Neural progenitor cell (in vitro differentiated cells): ENCODE results near the gene ESRRB. TPM values are rescaled to one million over a fixed set of nuclear protein-coding genes. Genes with fewer than 3 reads are reported as not detected.
A peak's percentile ranks its signal among the peaks of the same experiment; 100 is the strongest.

ENCODE experiments used
- DNase-seq: peaks from one replicate; pipeline ENCODE4 v3.0.0-alpha.2; 2016; ENCODE audit warnings: low spot score
- H2AFZ ChIP-seq: fragments of 200-600 bp; sonication (generic); replicated peaks from 2 replicates; pipeline ENCODE4 v1.6.1; 2016; ENCODE audit warnings: antibody characterized with exemption
- H3F3A ChIP-seq: fragments of 200-600 bp; sonication (generic); 2 replicates; pipeline ENCODE4 v1.6.1; 2016; ENCODE audit warnings: antibody characterized with exemption, low read depth
- H3K27ac ChIP-seq: fragments of 200-600 bp; sonication (generic); 2 replicates; pipeline ENCODE4 v1.5.1; 2016; ENCODE audit warnings: mild to moderate bottlenecking
- H3K27me3 ChIP-seq: fragments of 200-600 bp; sonication (generic); 2 replicates; pipeline ENCODE4 v1.6.1; 2016; ENCODE audit warnings: mild to moderate bottlenecking, moderate library complexity
- H3K36me3 ChIP-seq: fragments of 200-600 bp; sonication (generic); 2 replicates; pipeline ENCODE4 v1.5.1; 2016
- H3K4me1 ChIP-seq: fragments of 200-600 bp; sonication (generic); 2 replicates; pipeline ENCODE4 v1.6.1; 2016; ENCODE audit warnings: mixed run types
- H3K4me2 ChIP-seq: fragments of 200-600 bp; sonication (generic); 2 replicates; pipeline ENCODE4 v1.6.1; 2016
- H3K4me3 ChIP-seq: fragments of 200-600 bp; sonication (generic); 2 replicates; pipeline ENCODE4 v1.5.1; 2016
- H3K79me2 ChIP-seq: fragments of 200-600 bp; sonication (generic); 2 replicates; pipeline ENCODE4 v1.6.1; 2016; ENCODE audit warnings: low read depth
- H3K9ac ChIP-seq: fragments of 200-600 bp; sonication (generic); 2 replicates; pipeline ENCODE4 v1.6.1; 2016
- H3K9me3 ChIP-seq: fragments of 200-600 bp; sonication (generic); 2 replicates; pipeline ENCODE4 v1.5.1; 2016; ENCODE audit warnings: low read depth
- H4K20me1 ChIP-seq: fragments of 200-600 bp; sonication (generic); 2 replicates; pipeline ENCODE4 v1.6.1; 2016; ENCODE audit warnings: low read depth
- H3K27ac Mint-ChIP-seq: 3 replicates; pipeline ENCODE4 v1.8.0; 2021; ENCODE audit warnings: mixed read lengths
- H3K27me3 Mint-ChIP-seq: 2 replicates; pipeline ENCODE4 v1.8.0; 2022; ENCODE audit warnings: low read depth, mild to moderate bottlenecking, inconsistent platforms, moderate library complexity, mixed read lengths; ENCODE audit not compliant: insufficient read depth
- H3K36me3 Mint-ChIP-seq: 3 replicates; pipeline ENCODE4 v1.8.0; 2021; ENCODE audit warnings: mixed read lengths
- H3K4me1 Mint-ChIP-seq: 3 replicates; pipeline ENCODE4 v1.8.0; 2021; ENCODE audit warnings: mixed read lengths
- H3K4me3 Mint-ChIP-seq: 3 replicates; pipeline ENCODE4 v1.8.0; 2021; ENCODE audit warnings: mild to moderate bottlenecking, moderate library complexity, mixed read lengths
- H3K9me3 Mint-ChIP-seq: 3 replicates; pipeline ENCODE4 v1.8.0; 2020; ENCODE audit warnings: mixed read lengths
- EZH2 ChIP-seq: fragments of 200-600 bp; sonication (generic); IDR thresholded peaks from 2 replicates; pipeline ENCODE4 v1.6.1; 2017; ENCODE audit warnings: antibody characterized with exemption, mild to moderate bottlenecking, moderate library complexity
- EZH2phosphoT487 ChIP-seq: fragments of 200-600 bp; sonication (generic); IDR thresholded peaks from 2 replicates; pipeline ENCODE4 v1.6.1; 2017; ENCODE audit warnings: antibody characterized with exemption
- total RNA-seq: library from RNA; depleted of rRNA; stranded (reverse); fragments of >200 nt; gene quantifications from 2 replicates; pipeline ENCODE4 v1.2.3, GENCODE V29; 2015; ENCODE audit warnings: low replicate concordance
- TF ChIP-seq, protein P1 (sequence below): fragments of 200-600 bp; sonication (generic); IDR thresholded peaks from 2 replicates; pipeline ENCODE4 v1.5.1; 2017; ENCODE audit warnings: antibody characterized with exemption, mild to moderate bottlenecking

The ESRRB gene
- total RNA-seq, 1 donor from 2014 or later = 1.3 TPM

DNA sequence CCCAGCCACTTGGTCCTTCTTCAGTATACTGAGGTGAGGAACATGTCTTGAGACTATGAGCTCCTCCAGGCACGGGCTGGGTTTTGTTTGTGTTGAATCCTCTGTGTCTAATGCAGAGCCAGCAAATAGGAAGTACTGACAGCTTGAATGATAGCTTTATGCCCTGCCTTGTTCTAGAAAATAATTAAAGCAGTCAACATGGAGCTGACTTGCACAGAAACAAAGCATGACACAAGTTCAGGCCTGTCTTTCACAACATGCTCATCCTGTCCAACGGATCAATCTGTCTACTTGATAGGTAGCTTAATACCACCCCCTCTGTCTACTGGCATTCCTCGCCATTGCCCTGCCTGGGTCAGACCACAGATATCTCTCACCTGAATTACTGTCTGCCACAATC lies 140.9 kb downstream of the ESRRB start:
- no peaks in the 10 kb centered on the region for H4K20me1 ChIP-seq
- H3K79me2 ChIP-seq = no peaks in the 10 kb centered on the region
- H3K4me1 Mint-ChIP-seq = peaks cover 5% of the 10 kb centered on the region
- no peak overlapping the region for H3K27ac Mint-ChIP-seq
- no peaks in the 10 kb centered on the region for H3K36me3 Mint-ChIP-seq
- H3K27me3 ChIP-seq = no peaks in the 10 kb centered on the region
- H3K9ac ChIP-seq = no peak overlapping the region
- no peak overlapping the region for H3K4me3 ChIP-seq
- H3K36me3 ChIP-seq = no peaks in the 10 kb centered on the region
- no peaks in the 10 kb centered on the region for H3K9me3 ChIP-seq
- no peak overlapping the region for H2AFZ ChIP-seq
- no peaks in the 10 kb centered on the region for H3K4me1 ChIP-seq
- TF ChIP-seq, protein P1, sequence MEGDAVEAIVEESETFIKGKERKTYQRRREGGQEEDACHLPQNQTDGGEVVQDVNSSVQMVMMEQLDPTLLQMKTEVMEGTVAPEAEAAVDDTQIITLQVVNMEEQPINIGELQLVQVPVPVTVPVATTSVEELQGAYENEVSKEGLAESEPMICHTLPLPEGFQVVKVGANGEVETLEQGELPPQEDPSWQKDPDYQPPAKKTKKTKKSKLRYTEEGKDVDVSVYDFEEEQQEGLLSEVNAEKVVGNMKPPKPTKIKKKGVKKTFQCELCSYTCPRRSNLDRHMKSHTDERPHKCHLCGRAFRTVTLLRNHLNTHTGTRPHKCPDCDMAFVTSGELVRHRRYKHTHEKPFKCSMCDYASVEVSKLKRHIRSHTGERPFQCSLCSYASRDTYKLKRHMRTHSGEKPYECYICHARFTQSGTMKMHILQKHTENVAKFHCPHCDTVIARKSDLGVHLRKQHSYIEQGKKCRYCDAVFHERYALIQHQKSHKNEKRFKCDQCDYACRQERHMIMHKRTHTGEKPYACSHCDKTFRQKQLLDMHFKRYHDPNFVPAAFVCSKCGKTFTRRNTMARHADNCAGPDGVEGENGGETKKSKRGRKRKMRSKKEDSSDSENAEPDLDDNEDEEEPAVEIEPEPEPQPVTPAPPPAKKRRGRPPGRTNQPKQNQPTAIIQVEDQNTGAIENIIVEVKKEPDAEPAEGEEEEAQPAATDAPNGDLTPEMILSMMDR = no peak
- TF ChIP-seq EZH2 = no peak
- no peak for TF ChIP-seq EZH2phosphoT487
- no peaks in the 10 kb centered on the region for H3F3A ChIP-seq
- H3K4me2 ChIP-seq = no peak overlapping the region
- H3K27me3 Mint-ChIP-seq = peaks cover 2% of the 10 kb centered on the region
- H3K27ac ChIP-seq = no peak overlapping the region
- H3K4me3 Mint-ChIP-seq = no peak overlapping the region
- DNase-seq = no peak
- H3K9me3 Mint-ChIP-seq = peaks cover 2% of the 10 kb centered on the region

DNA sequence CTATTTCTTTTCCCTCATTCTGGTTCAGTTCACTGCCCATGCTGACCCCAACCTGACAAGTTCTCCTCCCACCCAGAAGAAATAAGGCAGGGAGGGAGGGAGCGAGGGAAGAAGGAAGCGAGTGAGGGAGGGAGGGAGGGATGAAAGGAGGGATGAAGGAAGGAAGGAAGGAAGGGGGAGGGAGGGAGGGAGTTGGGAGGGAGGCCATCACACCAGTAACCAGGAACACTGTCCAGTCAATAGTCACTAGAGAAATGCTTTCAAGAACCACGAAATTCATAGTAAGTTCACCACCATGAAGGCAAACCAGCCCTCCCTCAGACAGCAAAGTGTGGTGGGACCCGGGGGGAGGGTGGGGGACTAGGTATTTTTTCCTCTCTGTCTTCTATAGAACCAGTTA lies 142.4 kb downstream of the ESRRB start:
- peaks cover 9% of the 10 kb centered on the region for H3K9me3 Mint-ChIP-seq
- TF ChIP-seq EZH2phosphoT487 (no peak), EZH2 (no peak)
- TF ChIP-seq, protein P1 = no peak

DNA sequence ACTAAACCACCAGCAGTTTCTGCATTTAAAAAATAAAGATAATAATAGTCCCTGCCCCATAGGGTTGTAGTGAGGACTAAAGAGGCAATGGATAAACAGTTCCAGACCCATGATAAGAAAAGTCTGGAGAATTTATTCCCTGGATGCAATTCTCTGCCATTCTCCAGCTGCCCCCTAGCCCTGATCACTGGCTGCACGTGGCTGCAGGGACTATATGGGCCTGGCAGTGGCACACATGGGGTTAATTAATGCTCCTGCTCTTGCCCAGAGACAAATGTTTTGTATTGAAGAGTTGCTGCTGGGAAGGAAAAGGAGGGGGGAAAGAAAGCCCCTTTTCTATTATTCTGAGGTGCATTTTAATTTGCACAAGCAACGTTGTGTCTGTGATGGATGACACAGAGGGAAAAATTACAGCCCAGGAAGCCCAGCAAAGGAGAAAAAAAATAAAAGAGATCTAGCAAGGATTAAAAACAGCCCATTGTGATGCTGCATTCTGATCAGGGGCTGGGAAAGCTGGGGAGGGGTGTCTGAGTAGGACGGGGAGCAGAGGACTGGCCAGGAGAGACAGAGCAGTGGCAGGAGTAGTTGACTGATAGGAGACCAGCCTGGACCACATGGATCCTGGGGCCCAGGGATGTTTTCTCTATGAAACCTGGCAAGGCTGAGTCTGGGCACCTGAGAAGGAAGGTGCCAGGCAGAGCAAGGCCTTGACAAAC lies 149.3 kb downstream of the ESRRB start:
- H2AFZ ChIP-seq = peak overlapping the region; percentile 76
- DNase-seq = peak; percentile 56
- H3K36me3 Mint-ChIP-seq = no peaks in the 10 kb centered on the region

More for the DNA sequence above, 142.4 kb downstream of the ESRRB start:
- Mint-ChIP-seq H3K4me3 (no peak overlapping the region), H3K4me1 (peaks cover 4% of the 10 kb centered on the region), H3K27me3 (no peaks in the 10 kb centered on the region), H3K27ac (no peak overlapping the region), H3K36me3 (no peaks in the 10 kb centered on the region)
- H4K20me1 ChIP-seq = no peaks in the 10 kb centered on the region
- H3K27me3 ChIP-seq = no peaks in the 10 kb centered on the region
- DNase-seq = no peak
- H3K27ac ChIP-seq = no peak overlapping the region
- no peak overlapping the region for H3K9ac ChIP-seq
- no peak overlapping the region for H3K4me3 ChIP-seq
- H2AFZ ChIP-seq = no peak overlapping the region
- H3F3A ChIP-seq = no peaks in the 10 kb centered on the region
- H3K4me1 ChIP-seq = no peaks in the 10 kb centered on the region
- no peaks in the 10 kb centered on the region for H3K36me3 ChIP-seq
- H3K4me2 ChIP-seq = no peak overlapping the region
- no peaks in the 10 kb centered on the region for H3K79me2 ChIP-seq
- H3K9me3 ChIP-seq = no peaks in the 10 kb centered on the region

More for the DNA sequence above, 149.3 kb downstream of the ESRRB start:
- no peaks in the 10 kb centered on the region for H3K27me3 ChIP-seq
- peaks cover 19% of the 10 kb centered on the region for H3K4me1 ChIP-seq
- no peak overlapping the region for H3K4me3 ChIP-seq
- no peak overlapping the region for H3K27ac ChIP-seq
- peaks cover 21% of the 10 kb centered on the region for H3K4me1 Mint-ChIP-seq
- no peaks in the 10 kb centered on the region for H3K36me3 ChIP-seq
- H3K79me2 ChIP-seq = no peaks in the 10 kb centered on the region
- TF ChIP-seq, protein P1 = no peak
- TF ChIP-seq EZH2phosphoT487 (no peak), EZH2 (no peak)
- H3K4me3 Mint-ChIP-seq = no peak overlapping the region
- no peaks in the 10 kb centered on the region for H3K9me3 ChIP-seq
- H3K27me3 Mint-ChIP-seq = no peaks in the 10 kb centered on the region
- H3K4me2 ChIP-seq = peak overlapping the region; percentile 58
- H3F3A ChIP-seq = no peaks in the 10 kb centered on the region
- no peak overlapping the region for H3K27ac Mint-ChIP-seq
- H4K20me1 ChIP-seq = no peaks in the 10 kb centered on the region
- H3K9me3 Mint-ChIP-seq = peaks cover 9% of the 10 kb centered on the region
- no peak overlapping the region for H3K9ac ChIP-seq
